ENCODE results near the gene KLF4.

DNA sequence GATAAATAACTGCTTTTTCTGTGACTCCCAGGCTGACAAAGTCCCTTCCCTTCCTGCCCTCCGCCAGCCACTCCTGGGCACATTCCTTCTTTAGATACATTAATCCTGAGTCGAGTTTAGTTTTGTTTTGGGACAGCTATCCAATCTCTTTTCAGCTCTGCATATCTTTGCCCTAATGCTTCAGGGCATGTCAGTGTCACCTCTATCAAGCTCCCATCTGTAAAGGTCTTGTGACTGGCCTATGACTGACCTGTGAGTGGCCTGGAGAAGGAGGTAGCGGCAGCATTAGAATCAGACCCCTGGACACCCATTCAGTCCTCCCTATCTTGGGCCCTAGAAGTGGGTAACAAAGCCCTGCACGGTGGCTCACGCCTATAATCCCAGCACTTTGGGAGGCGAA lies 34.0 kb upstream of the KLF4 start:
- TF ChIP-seq, protein P1, sequence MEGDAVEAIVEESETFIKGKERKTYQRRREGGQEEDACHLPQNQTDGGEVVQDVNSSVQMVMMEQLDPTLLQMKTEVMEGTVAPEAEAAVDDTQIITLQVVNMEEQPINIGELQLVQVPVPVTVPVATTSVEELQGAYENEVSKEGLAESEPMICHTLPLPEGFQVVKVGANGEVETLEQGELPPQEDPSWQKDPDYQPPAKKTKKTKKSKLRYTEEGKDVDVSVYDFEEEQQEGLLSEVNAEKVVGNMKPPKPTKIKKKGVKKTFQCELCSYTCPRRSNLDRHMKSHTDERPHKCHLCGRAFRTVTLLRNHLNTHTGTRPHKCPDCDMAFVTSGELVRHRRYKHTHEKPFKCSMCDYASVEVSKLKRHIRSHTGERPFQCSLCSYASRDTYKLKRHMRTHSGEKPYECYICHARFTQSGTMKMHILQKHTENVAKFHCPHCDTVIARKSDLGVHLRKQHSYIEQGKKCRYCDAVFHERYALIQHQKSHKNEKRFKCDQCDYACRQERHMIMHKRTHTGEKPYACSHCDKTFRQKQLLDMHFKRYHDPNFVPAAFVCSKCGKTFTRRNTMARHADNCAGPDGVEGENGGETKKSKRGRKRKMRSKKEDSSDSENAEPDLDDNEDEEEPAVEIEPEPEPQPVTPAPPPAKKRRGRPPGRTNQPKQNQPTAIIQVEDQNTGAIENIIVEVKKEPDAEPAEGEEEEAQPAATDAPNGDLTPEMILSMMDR (IDR thresholded peaks at IDR 0.05; ENCODE audit: poor library complexity, severe bottlenecking), result no peak
- TF ChIP-seq POLR2AphosphoS5 (IDR thresholded peaks at IDR 0.05) (no peak), EP300 (conservative IDR thresholded peaks at IDR 0.05; ENCODE audit: poor library complexity, severe bottlenecking) (no peak), TAF1 (IDR thresholded peaks at IDR 0.05; ENCODE audit: low read depth) (no peak), SMC3 (conservative IDR thresholded peaks at IDR 0.05; ENCODE audit: poor library complexity) (no peak), EZH2 (IDR thresholded peaks at IDR 0.05; ENCODE audit: borderline replicate concordance, insufficient read depth, low read length, poor library complexity, severe bottlenecking) (no peak), RAD21 (conservative IDR thresholded peaks at IDR 0.05) (no peak)
- TF ChIP-seq, protein P2, sequence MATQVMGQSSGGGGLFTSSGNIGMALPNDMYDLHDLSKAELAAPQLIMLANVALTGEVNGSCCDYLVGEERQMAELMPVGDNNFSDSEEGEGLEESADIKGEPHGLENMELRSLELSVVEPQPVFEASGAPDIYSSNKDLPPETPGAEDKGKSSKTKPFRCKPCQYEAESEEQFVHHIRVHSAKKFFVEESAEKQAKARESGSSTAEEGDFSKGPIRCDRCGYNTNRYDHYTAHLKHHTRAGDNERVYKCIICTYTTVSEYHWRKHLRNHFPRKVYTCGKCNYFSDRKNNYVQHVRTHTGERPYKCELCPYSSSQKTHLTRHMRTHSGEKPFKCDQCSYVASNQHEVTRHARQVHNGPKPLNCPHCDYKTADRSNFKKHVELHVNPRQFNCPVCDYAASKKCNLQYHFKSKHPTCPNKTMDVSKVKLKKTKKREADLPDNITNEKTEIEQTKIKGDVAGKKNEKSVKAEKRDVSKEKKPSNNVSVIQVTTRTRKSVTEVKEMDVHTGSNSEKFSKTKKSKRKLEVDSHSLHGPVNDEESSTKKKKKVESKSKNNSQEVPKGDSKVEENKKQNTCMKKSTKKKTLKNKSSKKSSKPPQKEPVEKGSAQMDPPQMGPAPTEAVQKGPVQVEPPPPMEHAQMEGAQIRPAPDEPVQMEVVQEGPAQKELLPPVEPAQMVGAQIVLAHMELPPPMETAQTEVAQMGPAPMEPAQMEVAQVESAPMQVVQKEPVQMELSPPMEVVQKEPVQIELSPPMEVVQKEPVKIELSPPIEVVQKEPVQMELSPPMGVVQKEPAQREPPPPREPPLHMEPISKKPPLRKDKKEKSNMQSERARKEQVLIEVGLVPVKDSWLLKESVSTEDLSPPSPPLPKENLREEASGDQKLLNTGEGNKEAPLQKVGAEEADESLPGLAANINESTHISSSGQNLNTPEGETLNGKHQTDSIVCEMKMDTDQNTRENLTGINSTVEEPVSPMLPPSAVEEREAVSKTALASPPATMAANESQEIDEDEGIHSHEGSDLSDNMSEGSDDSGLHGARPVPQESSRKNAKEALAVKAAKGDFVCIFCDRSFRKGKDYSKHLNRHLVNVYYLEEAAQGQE (IDR thresholded peaks at IDR 0.05; ENCODE audit: borderline replicate concordance), result no peak
